Adrenal gland (tissue), 5 donors: ENCODE data around the gene MGST3.

Experiments
- CTCF ChIP-seq, 6 experiments: fragments of 450-650 bp in 4 of 6; fragments of 200-600 bp in 2 of 6; sonication (generic) in 1 of 6; IDR thresholded peaks; 1 replicate in 5 of 6; 2 replicates in 1 of 6; pipeline versions ENCODE4 v1.5.1 to v1.8.0; 2016 to 2021; ENCODE audit warnings: antibody characterized with exemption in 6 of 6, mild to moderate bottlenecking in 2 of 6, moderate library complexity in 1 of 6
- POLR2A ChIP-seq, 2 donors: fragments of 450-650 bp; IDR thresholded peaks; one replicate each; pipeline ENCODE4 v1.6.1; 2017; ENCODE audit warnings: antibody characterized with exemption in 2 of 2, mild to moderate bottlenecking in 2 of 2, moderate library complexity in 1 of 2
- donor health status: DM: no; HTN: no; CAD: no.

DNA sequence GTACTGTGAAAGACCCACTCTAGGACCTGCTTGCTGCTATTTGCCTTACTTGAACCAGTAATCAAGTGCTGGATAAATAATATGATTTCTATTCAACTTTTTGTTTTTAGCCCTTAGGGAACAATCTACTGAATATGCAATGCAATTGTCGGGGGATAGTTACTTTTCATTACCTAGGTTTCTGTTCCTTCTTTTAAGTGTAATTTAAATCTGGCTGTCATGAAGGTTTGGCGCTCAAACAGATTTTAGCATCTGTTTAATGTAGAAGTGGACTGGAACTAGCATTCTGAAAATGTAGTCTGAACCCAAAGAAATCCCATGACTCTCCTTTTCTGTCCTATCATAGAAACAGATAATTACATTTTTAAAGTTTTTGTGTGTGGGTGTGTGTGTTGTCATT, 4.8 kb downstream of the MGST3 start:
- TF ChIP-seq CTCF (IDR thresholded peaks at IDR 0.05) (no peak), POLR2A (IDR thresholded peaks at IDR 0.05) (no peak)
